Measurements from ENCODE around the gene SOX13.

Gene SOX13

DNA sequence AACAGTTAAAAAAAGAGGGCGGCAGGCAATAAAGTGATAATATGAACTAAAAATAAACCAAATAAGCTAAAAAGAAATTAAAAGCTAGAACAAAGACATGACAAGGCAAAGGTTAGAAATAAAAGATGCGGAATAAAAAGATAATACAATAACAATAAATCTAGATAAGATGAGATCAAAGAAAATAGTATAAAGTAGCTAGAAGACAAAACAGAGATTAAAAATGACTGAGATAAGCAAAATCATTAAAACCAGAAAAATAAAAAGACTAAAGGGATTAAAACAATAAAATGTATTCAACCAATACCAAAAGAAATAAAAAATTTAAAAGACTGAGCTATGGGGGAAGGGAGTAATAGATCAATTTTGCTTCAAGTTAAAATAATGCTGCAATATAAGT, 10.8 kb upstream of the SOX13 start:
- no peak for DNase-seq (ENCODE audit: low read depth)
- H3K4me3 ChIP-seq (ENCODE audit: low read length) = no peak overlapping the region
- TF ChIP-seq, protein P1, sequence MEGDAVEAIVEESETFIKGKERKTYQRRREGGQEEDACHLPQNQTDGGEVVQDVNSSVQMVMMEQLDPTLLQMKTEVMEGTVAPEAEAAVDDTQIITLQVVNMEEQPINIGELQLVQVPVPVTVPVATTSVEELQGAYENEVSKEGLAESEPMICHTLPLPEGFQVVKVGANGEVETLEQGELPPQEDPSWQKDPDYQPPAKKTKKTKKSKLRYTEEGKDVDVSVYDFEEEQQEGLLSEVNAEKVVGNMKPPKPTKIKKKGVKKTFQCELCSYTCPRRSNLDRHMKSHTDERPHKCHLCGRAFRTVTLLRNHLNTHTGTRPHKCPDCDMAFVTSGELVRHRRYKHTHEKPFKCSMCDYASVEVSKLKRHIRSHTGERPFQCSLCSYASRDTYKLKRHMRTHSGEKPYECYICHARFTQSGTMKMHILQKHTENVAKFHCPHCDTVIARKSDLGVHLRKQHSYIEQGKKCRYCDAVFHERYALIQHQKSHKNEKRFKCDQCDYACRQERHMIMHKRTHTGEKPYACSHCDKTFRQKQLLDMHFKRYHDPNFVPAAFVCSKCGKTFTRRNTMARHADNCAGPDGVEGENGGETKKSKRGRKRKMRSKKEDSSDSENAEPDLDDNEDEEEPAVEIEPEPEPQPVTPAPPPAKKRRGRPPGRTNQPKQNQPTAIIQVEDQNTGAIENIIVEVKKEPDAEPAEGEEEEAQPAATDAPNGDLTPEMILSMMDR (conservative IDR thresholded peaks at IDR 0.05; ENCODE audit: low read length) = no peak

- no peak for DNase-seq (ENCODE audit: low read depth)
- TF ChIP-seq, protein P1 (conservative IDR thresholded peaks at IDR 0.05; ENCODE audit: low read length) = no peak
- H3K4me3 ChIP-seq (ENCODE audit: low read length) = no peak overlapping the region
Observed at GRCh38 chr1:204065174-204065985, 7.5 kb upstream of the SOX13 start.

- no peak overlapping the region for H3K4me3 ChIP-seq (ENCODE audit: low read length)
- no peak for DNase-seq (ENCODE audit: low read depth)
- TF ChIP-seq, protein P1 (conservative IDR thresholded peaks at IDR 0.05; ENCODE audit: low read length) = no peak
Observed at GRCh38 chr1:204065986-204066300, 7.0 kb upstream of the SOX13 start.

- no peak overlapping the region for H3K4me3 ChIP-seq (ENCODE audit: low read length)
- no peak for DNase-seq (ENCODE audit: low read depth)
- TF ChIP-seq, protein P1 (conservative IDR thresholded peaks at IDR 0.05; ENCODE audit: low read length) = no peak
Observed at GRCh38 chr1:204067935-204068334, 5.0 kb upstream of the SOX13 start.

GRCh38 chr1:204069887-204070286, 3.0 kb upstream of the SOX13 start:
- TF ChIP-seq, protein P1 (conservative IDR thresholded peaks at IDR 0.05; ENCODE audit: low read length) = no peak
- DNase-seq (ENCODE audit: low read depth) = no peak
- no peak overlapping the region for H3K4me3 ChIP-seq (ENCODE audit: low read length)

- no peak overlapping the region for H3K4me3 ChIP-seq (ENCODE audit: low read length)
- TF ChIP-seq, protein P1 (conservative IDR thresholded peaks at IDR 0.05; ENCODE audit: low read length) = no peak
- DNase-seq (ENCODE audit: low read depth) = no peak
Observed at GRCh38 chr1:204070895-204071294, 2.0 kb upstream of the SOX13 start.

- DNase-seq (ENCODE audit: low read depth) = peak; percentile 27
- TF ChIP-seq, protein P1 (conservative IDR thresholded peaks at IDR 0.05; ENCODE audit: low read length) = no peak
- H3K4me3 ChIP-seq (ENCODE audit: low read length) = peak overlapping the region; percentile 86
Observed at GRCh38 chr1:204073837-204074273, 940 bp downstream of the SOX13 start.

All from AG10803 (cell line).